Measurements from ENCODE around the gene CHST14.

The CHST14 gene

GRCh38 chr15:40458495-40459371 is 12.1 kb upstream of the CHST14 start:
- no peak for TF ChIP-seq PKNOX1 (IDR thresholded peaks at IDR 0.05)
- ChIA-PET CTCF (no interaction called here), POLR2A (interaction anchor here (0.7 to 1.1 kb wide), 2 partner anchors 110 to 118 kb away, joined by 3 read pairs; partner anchors contain the start of gene RPUSD2)
- no peak for DNase-seq (ENCODE audit: extremely low spot score)

- no peak for DNase-seq (ENCODE audit: extremely low spot score)
- TF ChIP-seq NFRKB (IDR thresholded peaks at IDR 0.05) (no peak), FOXK2 (IDR thresholded peaks at IDR 0.05) (no peak), SP1 (IDR thresholded peaks at IDR 0.05) (no peak), FOXA1 (IDR thresholded peaks at IDR 0.05) (no peak), LEF1 (IDR thresholded peaks at IDR 0.05; ENCODE audit: borderline replicate concordance) (no peak), HDGF (IDR thresholded peaks at IDR 0.05; ENCODE audit: borderline replicate concordance) (no peak), PKNOX1 (IDR thresholded peaks at IDR 0.05) (no peak), TARDBP (IDR thresholded peaks at IDR 0.05) (no peak), SUZ12 (IDR thresholded peaks at IDR 0.05) (no peak), BHLHE40 (IDR thresholded peaks at IDR 0.05; ENCODE audit: borderline replicate concordance) (no peak), ARNT (IDR thresholded peaks at IDR 0.05) (no peak)
- POLR2A ChIA-PET = interaction anchor here (1.1 kb wide), 1 partner anchor 109 kb away, joined by 3 read pairs; the partner anchor contains the start of gene RPUSD2
- CTCF ChIA-PET = no interaction called here
Observed at GRCh38 chr15:40459391-40460015, 11.3 kb upstream of the CHST14 start.

- CTCF ChIA-PET = no interaction called here
- POLR2A ChIA-PET = interaction anchor here (0.7 kb wide), 1 partner anchor 9 kb away, joined by 3 read pairs; no protein-coding TSS in a partner anchor
- DNase-seq (ENCODE audit: extremely low spot score) = no peak
- TF ChIP-seq NFRKB (IDR thresholded peaks at IDR 0.05) = no peak
- TF ChIP-seq ARNT (IDR thresholded peaks at IDR 0.05) = no peak
- no peak for TF ChIP-seq PKNOX1 (IDR thresholded peaks at IDR 0.05)
- TF ChIP-seq FOXK2 (IDR thresholded peaks at IDR 0.05) = no peak
- no peak for TF ChIP-seq FOXM1 (IDR thresholded peaks at IDR 0.05; ENCODE audit: borderline replicate concordance)
- no peak for TF ChIP-seq BHLHE40 (IDR thresholded peaks at IDR 0.05; ENCODE audit: borderline replicate concordance)
- TF ChIP-seq FOXA1 (IDR thresholded peaks at IDR 0.05) = no peak
- TF ChIP-seq LEF1 (IDR thresholded peaks at IDR 0.05; ENCODE audit: borderline replicate concordance) = no peak
- TF ChIP-seq SP1 (IDR thresholded peaks at IDR 0.05) = no peak
- no peak for TF ChIP-seq SUZ12 (IDR thresholded peaks at IDR 0.05)
- no peak for TF ChIP-seq TARDBP (IDR thresholded peaks at IDR 0.05)
- TF ChIP-seq HDGF (IDR thresholded peaks at IDR 0.05; ENCODE audit: borderline replicate concordance) = no peak
- no peak for TF ChIP-seq CTBP1 (IDR thresholded peaks at IDR 0.05; ENCODE audit: borderline replicate concordance)
- TF ChIP-seq ZNF384 (IDR thresholded peaks at IDR 0.05) = no peak
- TF ChIP-seq L3MBTL2 (conservative IDR thresholded peaks at IDR 0.05) = no peak
- no peak for TF ChIP-seq ELF4 (IDR thresholded peaks at IDR 0.05)
Observed at GRCh38 chr15:40460404-40460803, 10.4 kb upstream of the CHST14 start.

- ChIA-PET POLR2A (no interaction called here), CTCF (interaction anchor here (0.6 kb wide), 1 partner anchor 128 kb away, joined by 6 read pairs; no protein-coding TSS in a partner anchor)
- TF ChIP-seq TARDBP (IDR thresholded peaks at IDR 0.05) (no peak), PKNOX1 (IDR thresholded peaks at IDR 0.05) (no peak), ARNT (IDR thresholded peaks at IDR 0.05) (no peak), ZNF384 (IDR thresholded peaks at IDR 0.05) (no peak), FOXM1 (IDR thresholded peaks at IDR 0.05; ENCODE audit: borderline replicate concordance) (no peak), ELF4 (IDR thresholded peaks at IDR 0.05) (no peak), CTBP1 (IDR thresholded peaks at IDR 0.05; ENCODE audit: borderline replicate concordance) (no peak), L3MBTL2 (conservative IDR thresholded peaks at IDR 0.05) (no peak), SP1 (IDR thresholded peaks at IDR 0.05) (no peak), FOXK2 (IDR thresholded peaks at IDR 0.05) (no peak), BHLHE40 (IDR thresholded peaks at IDR 0.05; ENCODE audit: borderline replicate concordance) (no peak), FOXA1 (IDR thresholded peaks at IDR 0.05) (no peak), SUZ12 (IDR thresholded peaks at IDR 0.05) (no peak), LEF1 (IDR thresholded peaks at IDR 0.05; ENCODE audit: borderline replicate concordance) (no peak), HDGF (IDR thresholded peaks at IDR 0.05; ENCODE audit: borderline replicate concordance) (no peak), NFRKB (IDR thresholded peaks at IDR 0.05) (no peak)
- no peak for DNase-seq (ENCODE audit: extremely low spot score)
Observed at GRCh38 chr15:40461958-40462357, 8.8 kb upstream of the CHST14 start.

- DNase-seq (ENCODE audit: extremely low spot score) = no peak
- ChIA-PET CTCF (no interaction called here), POLR2A (interaction anchor here (1.4 kb wide), 1 partner anchor 17 kb away, joined by 3 read pairs; no protein-coding TSS in a partner anchor)
Observed at GRCh38 chr15:40463279-40463678, 7.5 kb upstream of the CHST14 start.

More at GRCh38 chr15:40463279-40463678, 7.5 kb upstream of the CHST14 start:
- TF ChIP-seq CTBP1 (IDR thresholded peaks at IDR 0.05; ENCODE audit: borderline replicate concordance) (no peak), ARNT (IDR thresholded peaks at IDR 0.05) (no peak), ZNF384 (IDR thresholded peaks at IDR 0.05) (no peak), FOXM1 (IDR thresholded peaks at IDR 0.05; ENCODE audit: borderline replicate concordance) (no peak), LEF1 (IDR thresholded peaks at IDR 0.05; ENCODE audit: borderline replicate concordance) (no peak), L3MBTL2 (conservative IDR thresholded peaks at IDR 0.05) (no peak), SUZ12 (IDR thresholded peaks at IDR 0.05) (no peak), TARDBP (IDR thresholded peaks at IDR 0.05) (no peak), HDGF (IDR thresholded peaks at IDR 0.05; ENCODE audit: borderline replicate concordance) (no peak), FOXK2 (IDR thresholded peaks at IDR 0.05) (no peak), FOXA1 (IDR thresholded peaks at IDR 0.05) (no peak), ELF4 (IDR thresholded peaks at IDR 0.05) (no peak), SP1 (IDR thresholded peaks at IDR 0.05) (no peak), NFRKB (IDR thresholded peaks at IDR 0.05) (no peak), BHLHE40 (IDR thresholded peaks at IDR 0.05; ENCODE audit: borderline replicate concordance) (no peak), PKNOX1 (IDR thresholded peaks at IDR 0.05) (no peak)

All from HEK293T (cell line).